Measurements from ENCODE around the gene LRRC8D.

The LRRC8D gene

GRCh38 chr1:89908273-89908671 lies 87.4 kb downstream of the LRRC8D start:
- H3K4me3 ChIP-seq (ENCODE audit: low read depth, low read length): no peak overlapping the region
- no peak for TF ChIP-seq CTCF (IDR thresholded peaks at IDR 0.05; ENCODE audit: borderline replicate concordance, insufficient read depth, low read depth, low read length)

GRCh38 chr1:89908672-89909436 lies 88.0 kb downstream of the LRRC8D start:
- no peak overlapping the region for H3K4me3 ChIP-seq (ENCODE audit: low read depth, low read length)
- TF ChIP-seq CTCF (IDR thresholded peaks at IDR 0.05; ENCODE audit: borderline replicate concordance, insufficient read depth, low read depth, low read length): no peak

GRCh38 chr1:89910268-89910667 lies 89.4 kb downstream of the LRRC8D start:
- H3K4me3 ChIP-seq (ENCODE audit: low read depth, low read length): no peak overlapping the region
- TF ChIP-seq CTCF (IDR thresholded peaks at IDR 0.05; ENCODE audit: borderline replicate concordance, insufficient read depth, low read depth, low read length): no peak

- H3K4me3 ChIP-seq (ENCODE audit: low read depth, low read length): no peak overlapping the region
- TF ChIP-seq CTCF (IDR thresholded peaks at IDR 0.05; ENCODE audit: borderline replicate concordance, insufficient read depth, low read depth, low read length): no peak
Observed at GRCh38 chr1:89910780-89911179, 89.9 kb downstream of the LRRC8D start.

- H3K4me3 ChIP-seq (ENCODE audit: low read depth, low read length): no peak overlapping the region
- no peak for TF ChIP-seq CTCF (IDR thresholded peaks at IDR 0.05; ENCODE audit: borderline replicate concordance, insufficient read depth, low read depth, low read length)
Observed at GRCh38 chr1:89911191-89911991, 90.6 kb downstream of the LRRC8D start.

GRCh38 chr1:89912073-89912472 lies 91.2 kb downstream of the LRRC8D start:
- no peak for TF ChIP-seq CTCF (IDR thresholded peaks at IDR 0.05; ENCODE audit: borderline replicate concordance, insufficient read depth, low read depth, low read length)
- H3K4me3 ChIP-seq (ENCODE audit: low read depth, low read length): no peak overlapping the region

All from GM12875 (cell line).